Natural killer cell (primary cell): ENCODE measurements around the gene FAM131B. TPM values are rescaled to one million over a fixed set of nuclear protein-coding genes. Genes with fewer than 3 reads are reported as not detected.

Experiments used
- ATAC-seq, 3 donors: fragments of 150-1000 bp in 2 of 3; fragments of 200-7000 bp in 1 of 3; cut with Tn5 transposase; 1 replicate in 1 of 3; 2 replicates in 2 of 3; pipeline ENCODE4 v1.10.0; 2021; ENCODE audit warnings: mild to moderate bottlenecking in 2 of 3, moderate library complexity in 2 of 3
- DNase-seq, 2 donors: peaks; one replicate each; pipeline versions ENCODE4 v3.0.0 to v3.0.0-alpha.2; 2013 to 2021; ENCODE audit warnings: mixed read lengths in 1 of 2
- H3K27ac ChIP-seq: one replicate; pipeline ENCODE4 v1.5.1; 2013; ENCODE audit warnings: mild to moderate bottlenecking, low read length
- H3K27me3 ChIP-seq: one replicate; pipeline ENCODE4 v1.6.1; 2013; ENCODE audit warnings: low read length; ENCODE audit not compliant: control insufficient read depth, insufficient read depth
- H3K36me3 ChIP-seq: one replicate; pipeline ENCODE4 v1.6.1; 2013; ENCODE audit warnings: low read length; ENCODE audit not compliant: control insufficient read depth, insufficient read depth
- H3K4me1 ChIP-seq: one replicate; pipeline ENCODE4 v1.6.1; 2013; ENCODE audit warnings: low read length; ENCODE audit not compliant: control insufficient read depth, insufficient read depth
- H3K4me3 ChIP-seq: one replicate; pipeline ENCODE4 v1.5.1; 2013; ENCODE audit warnings: low read length
- H3K9me3 ChIP-seq: one replicate; pipeline ENCODE4 v1.6.1; 2013; ENCODE audit warnings: low read length; ENCODE audit not compliant: control insufficient read depth, insufficient read depth
- H3K27ac Mint-ChIP-seq, 2 donors: one replicate each; pipeline ENCODE4 v1.8.0; 2022; ENCODE audit warnings: mild to moderate bottlenecking in 2 of 2, mixed read lengths in 2 of 2, moderate library complexity in 1 of 2
- H3K27me3 Mint-ChIP-seq, 2 donors: one replicate each; pipeline ENCODE4 v1.8.0; 2022; ENCODE audit warnings: low read depth in 2 of 2, mixed read lengths in 2 of 2
- H3K36me3 Mint-ChIP-seq: one replicate; pipeline ENCODE4 v1.8.0; 2022; ENCODE audit warnings: mixed read lengths
- H3K4me1 Mint-ChIP-seq, 2 donors: one replicate each; pipeline ENCODE4 v1.8.0; 2022; ENCODE audit warnings: mixed read lengths in 2 of 2
- H3K4me3 Mint-ChIP-seq: one replicate; pipeline ENCODE4 v1.8.0; 2022; ENCODE audit warnings: mild to moderate bottlenecking, moderate library complexity, mixed read lengths
- H3K9me3 Mint-ChIP-seq, 2 donors: one replicate each; pipeline ENCODE4 v1.8.0; 2022; ENCODE audit warnings: mixed read lengths in 2 of 2
- WGBS: methylation state at CpG from one replicate; pipeline ENCODE4 v1.1.7; 2013; ENCODE audit warnings: missing lambda C conversion rate; ENCODE audit not compliant: insufficient coverage; 5-methylcytosine and 5-hydroxymethylcytosine counted together
- intact Hi-C: fragments of 100-400 bp; cut with micrococcal nuclease; formaldehyde crosslinking; loops from one replicate; pipeline ENCODE4 v1.14.2; 2022
- total RNA-seq, 4 donors: library from RNA; stranded (reverse); fragments of 120-200 nt in 1 of 4; gene quantifications; one replicate each; pipeline versions ENCODE4 v1.2.3 to v1.2.4, GENCODE V29; 2013 to 2022
- TF ChIP-seq, protein P1 (sequence below): fragments of 200-600 bp; IDR thresholded peaks from one replicate; pipeline ENCODE4 v1.8.0; 2022; ENCODE audit warnings: antibody characterized with exemption

FAM131B gene
- total RNA-seq, 3 donors from 2014 or later (not counting 1 experiment from before 2014, with no cell fraction given): 2.3 to 2.8 (median 2.5) TPM

DNA sequence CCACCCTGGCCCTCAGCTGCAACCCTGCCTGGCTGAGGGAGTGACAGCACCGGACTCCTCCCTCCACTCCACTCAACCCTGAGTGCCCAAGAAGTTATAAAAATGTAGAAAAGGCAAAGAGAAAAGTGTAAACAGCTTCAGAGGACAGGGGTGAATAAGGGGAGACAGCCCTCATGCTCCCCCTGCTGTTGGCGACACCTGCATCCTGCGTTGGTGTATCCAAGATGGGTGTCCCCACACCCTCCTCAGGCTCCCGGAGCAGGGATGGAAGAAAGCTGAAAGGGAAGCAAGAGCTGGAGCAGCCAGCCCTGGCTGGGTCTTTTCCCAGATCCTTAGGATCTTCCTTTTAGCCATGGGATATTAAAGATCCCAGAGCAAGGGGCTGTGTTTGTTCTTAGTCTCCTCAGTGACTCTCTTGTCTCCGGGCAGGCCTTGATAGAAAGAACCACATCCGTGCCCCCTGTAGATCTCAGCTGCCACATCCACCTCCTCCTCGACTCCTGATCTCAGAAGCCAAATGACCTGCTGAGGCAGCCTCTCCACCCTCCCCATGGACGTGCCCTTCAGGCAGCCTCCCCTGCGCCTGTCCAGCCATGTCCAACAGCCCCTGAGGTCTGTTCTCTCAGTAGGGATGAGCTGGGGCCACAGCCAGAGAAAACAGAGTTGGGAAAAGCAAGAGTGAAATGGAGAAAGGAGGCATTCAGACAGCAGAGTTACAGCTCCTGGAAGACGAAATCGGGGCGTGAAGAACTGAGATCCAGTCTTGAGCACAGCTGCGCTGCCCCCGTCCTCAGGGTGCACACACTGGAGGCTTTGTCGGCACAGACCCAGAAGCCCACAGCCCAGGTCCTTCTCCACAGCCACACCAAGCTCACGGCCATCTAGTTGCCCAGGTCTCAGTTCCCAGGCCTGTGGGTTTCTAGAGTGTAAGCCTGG lies 6.8 kb downstream of the FAM131B start:
- Histone ChIP-seq H3K27me3 (no peaks in the 10 kb centered on the region), H3K27ac (no peak overlapping the region), H3K4me3 (no peak overlapping the region), H3K4me1 (no peaks in the 10 kb centered on the region), H3K9me3 (no peaks in the 10 kb centered on the region), H3K36me3 (no peaks in the 10 kb centered on the region)
- Mint-ChIP-seq H3K27ac (no peak overlapping the region), H3K4me1 (peaks cover 0 to 15% of the 10 kb centered on the region in 2 donors), H3K4me3 (no peak overlapping the region), H3K27me3 (peaks cover 0 to 12% of the 10 kb centered on the region in 2 donors), H3K9me3 (no peaks in the 10 kb centered on the region), H3K36me3 (no peaks in the 10 kb centered on the region)
- no peak for ATAC-seq
- intact Hi-C loops: no loop called here
- WGBS: 91% methylated on average over 15 of the region's 16 CpGs
- TF ChIP-seq, protein P1, sequence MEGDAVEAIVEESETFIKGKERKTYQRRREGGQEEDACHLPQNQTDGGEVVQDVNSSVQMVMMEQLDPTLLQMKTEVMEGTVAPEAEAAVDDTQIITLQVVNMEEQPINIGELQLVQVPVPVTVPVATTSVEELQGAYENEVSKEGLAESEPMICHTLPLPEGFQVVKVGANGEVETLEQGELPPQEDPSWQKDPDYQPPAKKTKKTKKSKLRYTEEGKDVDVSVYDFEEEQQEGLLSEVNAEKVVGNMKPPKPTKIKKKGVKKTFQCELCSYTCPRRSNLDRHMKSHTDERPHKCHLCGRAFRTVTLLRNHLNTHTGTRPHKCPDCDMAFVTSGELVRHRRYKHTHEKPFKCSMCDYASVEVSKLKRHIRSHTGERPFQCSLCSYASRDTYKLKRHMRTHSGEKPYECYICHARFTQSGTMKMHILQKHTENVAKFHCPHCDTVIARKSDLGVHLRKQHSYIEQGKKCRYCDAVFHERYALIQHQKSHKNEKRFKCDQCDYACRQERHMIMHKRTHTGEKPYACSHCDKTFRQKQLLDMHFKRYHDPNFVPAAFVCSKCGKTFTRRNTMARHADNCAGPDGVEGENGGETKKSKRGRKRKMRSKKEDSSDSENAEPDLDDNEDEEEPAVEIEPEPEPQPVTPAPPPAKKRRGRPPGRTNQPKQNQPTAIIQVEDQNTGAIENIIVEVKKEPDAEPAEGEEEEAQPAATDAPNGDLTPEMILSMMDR: no peak
- DNase-seq: no peak

- ATAC-seq: no peak
- no peaks in the 10 kb centered on the region for H3K27me3 ChIP-seq
- H3K27me3 Mint-ChIP-seq: peaks cover 0 to 7% of the 10 kb centered on the region in 2 donors
- 90% methylated on average over 8 of the region's 8 CpGs for WGBS
- H3K27ac ChIP-seq: no peak overlapping the region
- no peaks in the 10 kb centered on the region for H3K9me3 Mint-ChIP-seq
- H3K4me3 Mint-ChIP-seq: no peak overlapping the region
- intact Hi-C loops: no loop called here
- DNase-seq: no peak
- H3K9me3 ChIP-seq: no peaks in the 10 kb centered on the region
- H3K36me3 Mint-ChIP-seq: no peaks in the 10 kb centered on the region
- H3K4me1 Mint-ChIP-seq: peaks cover 0 to 9% of the 10 kb centered on the region in 2 donors
- no peak overlapping the region for H3K4me3 ChIP-seq
- no peaks in the 10 kb centered on the region for H3K4me1 ChIP-seq
- TF ChIP-seq, protein P1: no peak
- no peaks in the 10 kb centered on the region for H3K36me3 ChIP-seq
- H3K27ac Mint-ChIP-seq: no peak overlapping the region
Measured at GRCh38 chr7:143354965-143355364, 7.5 kb downstream of the FAM131B start.

- Histone ChIP-seq H3K4me1 (no peaks in the 10 kb centered on the region), H3K9me3 (no peaks in the 10 kb centered on the region), H3K36me3 (no peaks in the 10 kb centered on the region), H3K4me3 (no peak overlapping the region), H3K27ac (no peak overlapping the region), H3K27me3 (no peaks in the 10 kb centered on the region)
- DNase-seq (no peak), ATAC-seq (no peak)
- no peaks in the 10 kb centered on the region for H3K9me3 Mint-ChIP-seq
- no peaks in the 10 kb centered on the region for H3K36me3 Mint-ChIP-seq
- H3K4me3 Mint-ChIP-seq: no peak overlapping the region
- intact Hi-C loops: no loop called here
- whole genome bisulfite sequencing: 89% methylated on average over 8 of the region's 8 CpGs
- TF ChIP-seq, protein P1: no peak
- no peak overlapping the region for H3K27ac Mint-ChIP-seq
- peaks cover 0 to 9% of the 10 kb centered on the region in 2 donors for H3K4me1 Mint-ChIP-seq
- H3K27me3 Mint-ChIP-seq: peaks cover 0 to 7% of the 10 kb centered on the region in 2 donors
Measured at GRCh38 chr7:143354376-143354775, 8.1 kb downstream of the FAM131B start.
